OCI-LY1 (cell line): ENCODE data around the gene CLK3.

Experiments used
- EZH2 ChIP-seq: fragments of 200-600 bp; sonication (generic), shearing (Covaris generic); IDR thresholded peaks from 2 replicates; pipeline ENCODE4 v1.8.0; 2017; ENCODE audit warnings: borderline replicate concordance, mixed run types, mild to moderate bottlenecking, antibody characterized with exemption, low read length, moderate library complexity, mixed read lengths
- TF ChIP-seq, protein P1 (sequence below): fragments of 200-600 bp; sonication (generic), shearing (Covaris generic); IDR thresholded peaks from 2 replicates; pipeline ENCODE4 v1.5.1; 2017; ENCODE audit warnings: mild to moderate bottlenecking, antibody characterized with exemption, low read length, moderate library complexity, mixed read lengths

DNA sequence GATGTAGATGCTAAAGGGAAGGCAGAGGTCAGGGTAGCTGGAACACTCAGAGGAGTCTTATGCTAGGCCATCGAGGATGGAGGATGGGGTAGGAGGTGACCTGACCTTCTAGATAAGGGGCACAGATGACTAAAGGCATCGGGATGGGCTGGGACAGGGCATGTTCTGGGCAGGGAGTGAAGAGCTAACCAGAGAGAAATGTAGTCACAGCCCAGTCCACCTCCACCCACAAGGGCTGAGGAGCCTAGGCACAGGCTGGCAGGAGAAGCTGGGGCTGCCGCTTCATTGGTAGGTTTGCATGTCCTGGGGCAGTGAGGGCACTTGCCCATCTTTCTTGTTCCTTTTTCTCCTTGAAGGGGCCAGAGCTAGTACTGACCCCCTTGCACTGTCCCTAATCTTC, 12.6 kb downstream of the CLK3 start:
- TF ChIP-seq, protein P1, sequence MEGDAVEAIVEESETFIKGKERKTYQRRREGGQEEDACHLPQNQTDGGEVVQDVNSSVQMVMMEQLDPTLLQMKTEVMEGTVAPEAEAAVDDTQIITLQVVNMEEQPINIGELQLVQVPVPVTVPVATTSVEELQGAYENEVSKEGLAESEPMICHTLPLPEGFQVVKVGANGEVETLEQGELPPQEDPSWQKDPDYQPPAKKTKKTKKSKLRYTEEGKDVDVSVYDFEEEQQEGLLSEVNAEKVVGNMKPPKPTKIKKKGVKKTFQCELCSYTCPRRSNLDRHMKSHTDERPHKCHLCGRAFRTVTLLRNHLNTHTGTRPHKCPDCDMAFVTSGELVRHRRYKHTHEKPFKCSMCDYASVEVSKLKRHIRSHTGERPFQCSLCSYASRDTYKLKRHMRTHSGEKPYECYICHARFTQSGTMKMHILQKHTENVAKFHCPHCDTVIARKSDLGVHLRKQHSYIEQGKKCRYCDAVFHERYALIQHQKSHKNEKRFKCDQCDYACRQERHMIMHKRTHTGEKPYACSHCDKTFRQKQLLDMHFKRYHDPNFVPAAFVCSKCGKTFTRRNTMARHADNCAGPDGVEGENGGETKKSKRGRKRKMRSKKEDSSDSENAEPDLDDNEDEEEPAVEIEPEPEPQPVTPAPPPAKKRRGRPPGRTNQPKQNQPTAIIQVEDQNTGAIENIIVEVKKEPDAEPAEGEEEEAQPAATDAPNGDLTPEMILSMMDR, result no peak
- TF ChIP-seq EZH2, result no peak
